Adrenal gland (tissue), 5 donors: Measurements from ENCODE around the gene LOXHD1.

ENCODE experiments used
- POLR2A ChIP-seq, 2 donors: fragments of 450-650 bp; IDR thresholded peaks; one replicate each; pipeline ENCODE4 v1.6.1; 2017; ENCODE audit warnings: antibody characterized with exemption in 2 of 2, mild to moderate bottlenecking in 2 of 2, moderate library complexity in 1 of 2
- TF ChIP-seq, protein P1 (sequence below), 6 experiments: fragments of 450-650 bp in 4 of 6; fragments of 200-600 bp in 2 of 6; sonication (generic) in 1 of 6; IDR thresholded peaks; 1 replicate in 5 of 6; 2 replicates in 1 of 6; pipeline versions ENCODE4 v1.5.1 to v1.8.0; 2016 to 2021; ENCODE audit warnings: antibody characterized with exemption in 6 of 6, mild to moderate bottlenecking in 2 of 6, moderate library complexity in 1 of 6
- donor health status: DM: no; HTN: no; CAD: no.

- TF ChIP-seq, protein P1, sequence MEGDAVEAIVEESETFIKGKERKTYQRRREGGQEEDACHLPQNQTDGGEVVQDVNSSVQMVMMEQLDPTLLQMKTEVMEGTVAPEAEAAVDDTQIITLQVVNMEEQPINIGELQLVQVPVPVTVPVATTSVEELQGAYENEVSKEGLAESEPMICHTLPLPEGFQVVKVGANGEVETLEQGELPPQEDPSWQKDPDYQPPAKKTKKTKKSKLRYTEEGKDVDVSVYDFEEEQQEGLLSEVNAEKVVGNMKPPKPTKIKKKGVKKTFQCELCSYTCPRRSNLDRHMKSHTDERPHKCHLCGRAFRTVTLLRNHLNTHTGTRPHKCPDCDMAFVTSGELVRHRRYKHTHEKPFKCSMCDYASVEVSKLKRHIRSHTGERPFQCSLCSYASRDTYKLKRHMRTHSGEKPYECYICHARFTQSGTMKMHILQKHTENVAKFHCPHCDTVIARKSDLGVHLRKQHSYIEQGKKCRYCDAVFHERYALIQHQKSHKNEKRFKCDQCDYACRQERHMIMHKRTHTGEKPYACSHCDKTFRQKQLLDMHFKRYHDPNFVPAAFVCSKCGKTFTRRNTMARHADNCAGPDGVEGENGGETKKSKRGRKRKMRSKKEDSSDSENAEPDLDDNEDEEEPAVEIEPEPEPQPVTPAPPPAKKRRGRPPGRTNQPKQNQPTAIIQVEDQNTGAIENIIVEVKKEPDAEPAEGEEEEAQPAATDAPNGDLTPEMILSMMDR (IDR thresholded peaks at IDR 0.05), result no peak
- no peak for TF ChIP-seq POLR2A (IDR thresholded peaks at IDR 0.05)
These were observed 26.0 kb downstream of the LOXHD1 start for GRCh38 chr18:46630991-46631390.
